ENCODE data around the gene HCRTR1.

HCRTR1 gene

DNA sequence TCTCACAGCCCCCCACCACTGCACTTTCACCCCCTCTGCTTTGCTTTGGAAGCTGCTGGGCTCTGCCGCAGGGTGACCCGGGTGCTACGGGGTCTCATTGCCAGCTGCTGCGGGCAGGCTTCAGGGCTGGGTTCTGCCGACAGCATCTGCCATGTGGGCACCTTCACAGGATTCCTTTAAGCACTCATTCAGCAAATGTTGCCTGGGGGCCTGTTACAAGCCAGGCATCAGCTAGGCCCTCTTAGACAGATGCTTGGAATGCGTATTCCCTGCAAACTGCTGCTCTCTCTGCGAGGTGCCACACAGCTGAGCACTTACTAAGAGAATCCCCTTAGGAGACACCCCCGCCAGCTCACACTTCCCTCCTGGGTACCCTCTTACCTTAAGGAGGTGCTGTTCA lies 57.1 kb downstream of the HCRTR1 start:
- ChIA-PET CTCF (interaction anchor here (1.1 to 2.2 kb wide), 2 partner anchors 27 to 71 kb away, joined by 3 to 6 read pairs; no protein-coding TSS in a partner anchor), POLR2A (no interaction called here)
- H3K9me3 ChIP-seq (ENCODE audit: control insufficient read depth, insufficient read depth, low read depth, low read length), result no peaks in the 10 kb centered on the region
- TF ChIP-seq MZF1 (tag by site-specific recombination; IDR thresholded peaks at IDR 0.05; ENCODE audit: borderline replicate concordance) (no peak), TCF7L2 (IDR thresholded peaks at IDR 0.05; ENCODE audit: borderline replicate concordance, low read depth, low read length) (no peak), ZNF19 (tag by site-specific recombination; IDR thresholded peaks at IDR 0.05; ENCODE audit: low read depth) (no peak), ZNF704 (tag by site-specific recombination; IDR thresholded peaks at IDR 0.05) (no peak), ZBTB7A (tag by site-specific recombination; IDR thresholded peaks at IDR 0.05; ENCODE audit: low read depth) (no peak), ZNF677 (tag by site-specific recombination; IDR thresholded peaks at IDR 0.05) (no peak), ZNF433 (tag by site-specific recombination; IDR thresholded peaks at IDR 0.05; ENCODE audit: low read depth) (no peak)
- H3K4me3 ChIP-seq (ENCODE audit: low read depth, low read length), result no peak overlapping the region
- H3K27ac ChIP-seq (ENCODE audit: extremely low read depth, low read depth, low read length), result no peak overlapping the region
- peaks cover 4% of the 10 kb centered on the region for H3K4me1 ChIP-seq (ENCODE audit: control insufficient read depth, insufficient read depth, low read length)
- H3K36me3 ChIP-seq (ENCODE audit: control insufficient read depth in 2 of 2, insufficient read depth in 1 of 2, low read length in 2 of 2), result no peaks in the 10 kb centered on the region

GRCh38 chr1:31675161-31675560 lies 57.7 kb downstream of the HCRTR1 start:
- POLR2A ChIA-PET, result no interaction called here
- TF ChIP-seq ZNF510 (tag by site-specific recombination; IDR thresholded peaks at IDR 0.05; ENCODE audit: insufficient replicate concordance) (no peak), ZNF658 (tag by site-specific recombination; IDR thresholded peaks at IDR 0.05) (no peak), ZFP69B (tag by site-specific recombination; IDR thresholded peaks at IDR 0.05) (no peak), ZNF423 (tag by site-specific recombination; IDR thresholded peaks at IDR 0.05) (no peak), ZNF670 (tag by site-specific recombination; IDR thresholded peaks at IDR 0.05; ENCODE audit: low read depth) (no peak)
- Histone ChIP-seq H3K4me3 (ENCODE audit: low read depth, low read length) (no peak overlapping the region), H3K4me1 (ENCODE audit: control insufficient read depth, insufficient read depth, low read length) (no peaks in the 10 kb centered on the region), H3K27ac (ENCODE audit: extremely low read depth, low read depth, low read length) (no peak overlapping the region), H3K36me3 (ENCODE audit: control insufficient read depth in 2 of 2, insufficient read depth in 1 of 2, low read length in 2 of 2) (no peaks in the 10 kb centered on the region), H3K9me3 (ENCODE audit: control insufficient read depth, insufficient read depth, low read depth, low read length) (no peaks in the 10 kb centered on the region)
- CTCF ChIA-PET, result interaction anchor here (1.1 to 2.2 kb wide), 2 partner anchors 26 to 70 kb away, joined by 3 to 6 read pairs; no protein-coding TSS in a partner anchor

GRCh38 chr1:31675756-31676155 lies 58.3 kb downstream of the HCRTR1 start:
- ChIA-PET POLR2A (no interaction called here), CTCF (interaction anchor here (2.2 kb wide), 1 partner anchor 70 kb away, joined by 6 read pairs; no protein-coding TSS in a partner anchor)
- Histone ChIP-seq H3K27ac (ENCODE audit: extremely low read depth, low read depth, low read length) (no peak overlapping the region), H3K4me1 (ENCODE audit: control insufficient read depth, insufficient read depth, low read length) (no peaks in the 10 kb centered on the region), H3K9me3 (ENCODE audit: control insufficient read depth, insufficient read depth, low read depth, low read length) (no peaks in the 10 kb centered on the region), H3K36me3 (ENCODE audit: control insufficient read depth in 2 of 2, insufficient read depth in 1 of 2, low read length in 2 of 2) (no peaks in the 10 kb centered on the region), H3K4me3 (ENCODE audit: low read depth, low read length) (no peak overlapping the region)
- no peak for TF ChIP-seq ZNF133 (tag by site-specific recombination; IDR thresholded peaks at IDR 0.05)
- TF ChIP-seq ZNF548 (tag by site-specific recombination; IDR thresholded peaks at IDR 0.05), result no peak
- TF ChIP-seq ZEB2 (tag by site-specific recombination; IDR thresholded peaks at IDR 0.05), result no peak
- no peak for TF ChIP-seq ZNF843 (tag by site-specific recombination; IDR thresholded peaks at IDR 0.05)
- no peak for TF ChIP-seq ZNF426 (tag by site-specific recombination; IDR thresholded peaks at IDR 0.05)
- no peak for TF ChIP-seq ZBTB20 (tag by site-specific recombination; IDR thresholded peaks at IDR 0.05)
- TF ChIP-seq, protein P1, sequence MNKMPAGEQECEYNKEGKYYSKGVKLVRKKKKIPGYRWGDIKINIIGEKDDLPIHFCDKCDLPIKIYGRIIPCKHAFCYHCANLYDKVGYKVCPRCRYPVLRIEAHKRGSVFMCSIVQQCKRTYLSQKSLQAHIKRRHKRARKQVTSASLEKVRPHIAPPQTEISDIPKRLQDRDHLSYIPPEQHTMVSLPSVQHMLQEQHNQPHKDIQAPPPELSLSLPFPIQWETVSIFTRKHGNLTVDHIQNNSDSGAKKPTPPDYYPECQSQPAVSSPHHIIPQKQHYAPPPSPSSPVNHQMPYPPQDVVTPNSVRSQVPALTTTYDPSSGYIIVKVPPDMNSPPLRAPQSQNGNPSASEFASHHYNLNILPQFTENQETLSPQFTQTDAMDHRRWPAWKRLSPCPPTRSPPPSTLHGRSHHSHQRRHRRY (tag by site-specific recombination; IDR thresholded peaks at IDR 0.05), result no peak
- no peak; the same call in 1 of the 2 replicates for TF ChIP-seq KLF1 (tag by site-specific recombination; IDR thresholded peaks at IDR 0.05)
- no peak for TF ChIP-seq ZNF549 (tag by site-specific recombination; IDR thresholded peaks at IDR 0.05)
- no peak for TF ChIP-seq ZNF677 (tag by site-specific recombination; IDR thresholded peaks at IDR 0.05)
- no peak for TF ChIP-seq GLIS2 (tag by site-specific recombination; IDR thresholded peaks at IDR 0.05)
- TF ChIP-seq EGR2 (tag by site-specific recombination; IDR thresholded peaks at IDR 0.05; ENCODE audit: low read depth), result no peak
- TF ChIP-seq, protein P2, sequence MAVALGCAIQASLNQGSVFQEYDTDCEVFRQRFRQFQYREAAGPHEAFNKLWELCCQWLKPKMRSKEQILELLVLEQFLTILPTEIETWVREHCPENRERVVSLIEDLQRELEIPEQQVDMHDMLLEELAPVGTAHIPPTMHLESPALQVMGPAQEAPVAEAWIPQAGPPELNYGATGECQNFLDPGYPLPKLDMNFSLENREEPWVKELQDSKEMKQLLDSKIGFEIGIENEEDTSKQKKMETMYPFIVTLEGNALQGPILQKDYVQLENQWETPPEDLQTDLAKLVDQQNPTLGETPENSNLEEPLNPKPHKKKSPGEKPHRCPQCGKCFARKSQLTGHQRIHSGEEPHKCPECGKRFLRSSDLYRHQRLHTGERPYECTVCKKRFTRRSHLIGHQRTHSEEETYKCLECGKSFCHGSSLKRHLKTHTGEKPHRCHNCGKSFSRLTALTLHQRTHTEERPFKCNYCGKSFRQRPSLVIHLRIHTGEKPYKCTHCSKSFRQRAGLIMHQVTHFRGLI (tag by site-specific recombination; IDR thresholded peaks at IDR 0.05), result no peak
- TF ChIP-seq ZNF202 (tag by site-specific recombination; IDR thresholded peaks at IDR 0.05; ENCODE audit: borderline replicate concordance), result no peak
- TF ChIP-seq ZNF514 (tag by site-specific recombination; IDR thresholded peaks at IDR 0.05), result no peak
- TF ChIP-seq PRDM1 (tag by site-specific recombination; IDR thresholded peaks at IDR 0.05), result no peak
- TF ChIP-seq ZNF777 (tag by site-specific recombination; IDR thresholded peaks at IDR 0.05; ENCODE audit: borderline replicate concordance), result no peak
- no peak for TF ChIP-seq ZBTB44 (tag by site-specific recombination; IDR thresholded peaks at IDR 0.05)

Measured in HEK293 (cell line).